LNCAP (cell line): Measurements from ENCODE around the gene ZNF563.

Source experiments
- TF ChIP-seq, protein P1 (sequence below): fragments of 450-650 bp; IDR thresholded peaks from 2 replicates; pipeline ENCODE4 v1.5.1; 2017; ENCODE audit warnings: mild to moderate bottlenecking

ZNF563 gene

GRCh38 chr19:12333162-12334159 is at the start of gene ZNF563:
Gene ZNF563, minus strand, starts transcription at chr19:12333633. Its CDS starts 151 bp downstream, at chr19:12333482.
- TF ChIP-seq, protein P1, sequence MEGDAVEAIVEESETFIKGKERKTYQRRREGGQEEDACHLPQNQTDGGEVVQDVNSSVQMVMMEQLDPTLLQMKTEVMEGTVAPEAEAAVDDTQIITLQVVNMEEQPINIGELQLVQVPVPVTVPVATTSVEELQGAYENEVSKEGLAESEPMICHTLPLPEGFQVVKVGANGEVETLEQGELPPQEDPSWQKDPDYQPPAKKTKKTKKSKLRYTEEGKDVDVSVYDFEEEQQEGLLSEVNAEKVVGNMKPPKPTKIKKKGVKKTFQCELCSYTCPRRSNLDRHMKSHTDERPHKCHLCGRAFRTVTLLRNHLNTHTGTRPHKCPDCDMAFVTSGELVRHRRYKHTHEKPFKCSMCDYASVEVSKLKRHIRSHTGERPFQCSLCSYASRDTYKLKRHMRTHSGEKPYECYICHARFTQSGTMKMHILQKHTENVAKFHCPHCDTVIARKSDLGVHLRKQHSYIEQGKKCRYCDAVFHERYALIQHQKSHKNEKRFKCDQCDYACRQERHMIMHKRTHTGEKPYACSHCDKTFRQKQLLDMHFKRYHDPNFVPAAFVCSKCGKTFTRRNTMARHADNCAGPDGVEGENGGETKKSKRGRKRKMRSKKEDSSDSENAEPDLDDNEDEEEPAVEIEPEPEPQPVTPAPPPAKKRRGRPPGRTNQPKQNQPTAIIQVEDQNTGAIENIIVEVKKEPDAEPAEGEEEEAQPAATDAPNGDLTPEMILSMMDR: no peak

DNA sequence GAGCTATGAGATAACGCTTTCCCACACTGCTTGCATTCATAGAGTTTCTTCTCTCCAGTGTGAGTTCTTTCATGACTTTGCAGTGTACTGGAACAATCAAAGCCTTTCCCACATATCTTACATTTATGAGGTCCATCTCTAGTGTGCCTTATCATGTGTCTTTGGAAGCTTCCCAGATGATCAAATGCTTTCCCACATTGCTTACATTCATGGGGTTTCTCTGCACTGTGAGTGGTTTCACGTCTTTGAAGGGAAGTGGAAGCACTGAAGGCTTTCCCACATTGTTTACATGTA is 47.0 kb upstream of the ZNF563 start:
- TF ChIP-seq, protein P1: no peak

GRCh38 chr19:12379732-12380443 is 46.5 kb upstream of the ZNF563 start:
- TF ChIP-seq, protein P1: no peak

DNA sequence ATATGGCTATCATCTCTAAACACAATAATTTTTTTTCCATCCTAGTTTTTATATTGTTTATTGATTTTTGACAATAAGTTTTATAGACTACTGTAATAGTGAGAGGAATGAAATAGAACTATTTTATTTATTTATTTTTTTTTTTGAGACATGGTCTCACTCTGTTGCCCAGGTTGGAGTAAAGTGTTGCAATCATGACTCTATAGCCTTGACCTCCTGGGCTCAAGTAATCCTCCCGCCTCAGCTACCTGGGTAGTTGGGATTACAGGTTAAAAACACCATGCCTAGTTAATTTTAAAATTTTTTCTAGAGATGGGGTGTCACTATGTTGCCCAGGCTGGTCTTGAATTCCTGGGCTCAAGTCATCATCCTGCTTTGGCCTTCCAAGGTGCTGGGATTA is 40.6 kb upstream of the ZNF563 start:
- TF ChIP-seq, protein P1: no peak

DNA sequence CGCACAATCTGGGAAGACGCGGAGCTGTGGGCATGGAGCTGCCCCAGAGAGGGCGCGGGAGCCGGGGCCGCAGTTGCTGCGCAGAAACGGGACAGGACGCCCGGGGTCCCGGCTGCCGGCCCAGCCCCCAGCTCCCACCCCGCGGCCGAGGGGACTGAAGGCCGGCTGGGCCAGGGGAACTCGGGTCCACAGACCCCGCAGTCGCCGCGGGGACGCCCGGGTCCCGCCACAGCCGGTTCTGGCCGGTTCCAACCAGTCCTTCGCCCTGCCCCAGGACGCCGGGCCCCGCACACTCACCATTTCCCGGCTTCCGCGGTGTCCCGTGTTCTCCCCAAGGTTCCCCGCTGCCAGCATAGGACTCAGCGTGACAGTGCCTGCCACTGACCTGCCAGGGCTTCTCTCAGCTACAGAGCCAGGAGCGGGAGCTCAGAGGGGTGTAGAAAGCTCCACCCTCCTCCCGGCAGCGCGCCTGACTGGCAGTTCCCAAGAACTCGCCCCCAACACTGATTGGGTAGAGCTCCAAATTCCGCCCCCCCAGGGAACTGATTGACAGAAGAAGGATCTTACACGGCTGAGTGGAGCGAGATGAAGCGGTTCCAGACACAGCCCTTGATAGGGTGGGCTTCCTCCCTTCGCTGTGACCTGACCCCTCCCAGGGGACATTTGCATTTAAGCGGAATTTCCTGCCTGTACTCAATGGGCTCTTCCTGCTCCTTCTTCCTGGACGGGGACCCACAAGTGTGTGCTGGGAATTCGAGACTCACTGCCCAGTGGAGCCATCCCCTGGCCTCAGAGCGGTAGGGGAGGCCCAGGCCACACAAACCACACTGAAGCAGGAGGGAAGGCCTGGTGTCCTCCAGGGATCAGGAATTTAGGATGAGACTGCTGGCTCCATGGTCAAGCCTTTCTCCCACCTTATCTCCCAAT is 32.1 kb upstream of the ZNF563 start, which contains the start of gene ZNF442:
TSS of gene ZNF442 (minus strand) at position 448 of the 927 bp plus-strand sequence. CDS start 2,052 bp downstream, outside the sequence.
- TF ChIP-seq, protein P1: peak; percentile 62

GRCh38 chr19:12364391-12365235 is 31.2 kb upstream of the ZNF563 start:
- TF ChIP-seq, protein P1: no peak
